Activated naive CD4-positive, alpha-beta T cell treated with anti-CD3 and anti-CD28 coated beads for 36 hours (primary cell): ENCODE results near the gene CCDC117. TPM values are rescaled to one million over a fixed set of nuclear protein-coding genes. Genes with fewer than 3 reads are reported as not detected.
A peak's percentile ranks its signal among the peaks of the same experiment; 100 is the strongest.
"Not testable (repeated sequence)": the region's sequence is repeated elsewhere in the genome, so short reads cannot be mapped to it uniquely, and the experiment has no call there.

Experiments
- CTCF ChIA-PET: fragments of 350-600 bp; sonication (Branson Sonifier 250); formaldehyde crosslinking; loops from one replicate; lab custom pipeline; 2021; ENCODE audit warnings: antibody characterized with exemption; lab: Charles Lee
- DNase-seq: peaks from one replicate; pipeline ENCODE4 v3.0.0-alpha.2; 2020
- H3K27ac Mint-ChIP-seq: one replicate; pipeline ENCODE4 v1.8.0; 2021; ENCODE audit warnings: mild to moderate bottlenecking, mixed read lengths
- H3K27me3 Mint-ChIP-seq: one replicate; pipeline ENCODE4 v1.8.0; 2021; ENCODE audit warnings: low read depth, mixed read lengths
- H3K36me3 Mint-ChIP-seq: one replicate; pipeline ENCODE4 v1.8.0; 2021; ENCODE audit warnings: low read depth, mixed read lengths
- H3K4me1 Mint-ChIP-seq: one replicate; pipeline ENCODE4 v1.8.0; 2021; ENCODE audit warnings: low read depth, mixed read lengths
- H3K4me3 Mint-ChIP-seq: one replicate; pipeline ENCODE4 v1.8.0; 2021; ENCODE audit warnings: mild to moderate bottlenecking, moderate library complexity, mixed read lengths
- H3K9me3 Mint-ChIP-seq: one replicate; pipeline ENCODE4 v1.8.0; 2021; ENCODE audit warnings: mixed read lengths
- intact Hi-C: fragments of 100-400 bp; cut with micrococcal nuclease; formaldehyde crosslinking; loops from one replicate; pipeline ENCODE4 v1.15.1; 2023
- total RNA-seq, 2 experiments: library from RNA; stranded (reverse); gene quantifications; one replicate each; pipeline ENCODE4 v1.2.3, GENCODE V29; 2021

The CCDC117 gene, protein sequence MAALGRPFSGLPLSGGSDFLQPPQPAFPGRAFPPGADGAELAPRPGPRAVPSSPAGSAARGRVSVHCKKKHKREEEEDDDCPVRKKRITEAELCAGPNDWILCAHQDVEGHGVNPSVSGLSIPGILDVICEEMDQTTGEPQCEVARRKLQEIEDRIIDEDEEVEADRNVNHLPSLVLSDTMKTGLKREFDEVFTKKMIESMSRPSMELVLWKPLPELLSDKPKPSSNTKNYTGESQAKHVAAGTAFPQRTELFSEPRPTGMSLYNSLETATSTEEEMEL
- 10 to 100 TPM; 28.2 to 28.6 TPM for total RNA-seq

DNA sequence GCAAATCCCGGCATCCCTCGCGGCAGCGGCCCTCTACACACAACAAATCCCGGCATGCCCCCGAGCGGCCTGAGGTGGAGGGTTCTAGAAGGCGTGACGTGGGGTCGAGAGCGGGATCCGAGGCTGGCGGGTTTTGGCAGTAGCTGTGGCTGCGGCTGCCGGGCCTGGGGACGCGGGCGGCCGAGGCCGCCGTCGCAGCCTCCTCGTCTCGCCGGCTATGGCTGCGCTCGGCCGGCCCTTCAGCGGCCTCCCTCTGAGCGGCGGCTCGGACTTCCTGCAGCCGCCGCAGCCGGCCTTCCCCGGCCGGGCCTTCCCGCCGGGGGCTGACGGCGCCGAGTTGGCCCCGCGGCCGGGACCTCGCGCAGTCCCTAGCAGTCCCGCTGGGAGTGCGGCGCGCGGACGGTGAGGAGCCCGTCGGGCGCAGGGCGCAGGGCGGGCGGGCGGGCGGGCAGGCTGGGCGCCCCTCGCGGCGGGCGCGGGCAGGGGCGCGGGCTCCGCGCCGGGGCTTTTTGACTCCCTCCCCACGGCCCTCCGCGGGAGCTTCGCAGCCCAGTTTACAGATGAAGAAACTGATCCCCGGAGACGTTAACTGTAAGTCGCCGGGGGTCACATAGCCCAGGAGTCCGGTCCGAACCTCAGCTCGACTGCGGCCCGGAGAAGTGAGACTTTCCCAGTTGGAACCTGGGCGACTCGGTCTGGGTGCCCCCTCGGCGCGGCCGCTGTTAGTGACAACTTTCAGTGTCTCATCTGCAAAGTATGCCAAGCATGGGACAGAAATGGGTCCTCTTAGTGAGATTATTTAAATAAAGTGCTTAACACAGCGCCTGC lies at the start of gene CCDC117:
Gene CCDC117 (plus strand): TSS at position 63 of the 828 bp plus-strand sequence. CDS start 155 bp downstream, at position 218.
- Mint-ChIP-seq H3K27me3 (no peaks in the 10 kb centered on the region), H3K9me3 (no peaks in the 10 kb centered on the region), H3K4me3 (peak within 1 kb of the TSS; percentile 99), H3K27ac (peak within 1 kb of the TSS; percentile 98), H3K36me3 (peaks cover 19% of the 10 kb centered on the region), H3K4me1 (peaks cover 29% of the 10 kb centered on the region)
- intact Hi-C loops: loop anchor here (1.0 to 5.0 kb wide), 6 partner anchors 26 to 299 kb away; partner anchors contain the start of gene HSCB
- DNase-seq: peak; percentile 97
- CTCF ChIA-PET: interaction anchor here (0.6 to 1.5 kb wide), 9 partner anchors 8 to 40 kb away, joined by 3 to 6 read pairs (median 4); no protein-coding TSS in a partner anchor

DNA sequence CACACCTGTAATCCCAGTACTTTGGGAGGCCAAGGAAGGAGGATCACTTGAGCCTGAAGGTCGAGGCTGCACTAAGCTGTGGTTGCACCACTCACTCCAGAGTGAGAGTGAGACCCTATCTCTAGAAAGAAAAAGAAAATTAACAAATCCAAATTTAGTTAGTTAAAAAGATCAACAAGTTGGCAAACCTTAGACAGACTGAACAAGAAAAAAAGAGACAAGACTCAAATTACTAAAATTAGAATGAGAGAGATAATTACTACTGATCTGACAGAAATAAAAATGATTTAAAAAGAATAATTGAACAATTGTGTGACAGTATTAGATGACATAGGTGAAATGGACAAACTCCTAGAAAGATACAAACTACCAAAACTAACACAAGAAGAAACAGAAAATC lies 44.5 kb upstream of the CCDC117 start:
- CTCF ChIA-PET: interaction anchor here (1.0 kb wide), 1 partner anchor 22 kb away, joined by 3 read pairs; no protein-coding TSS in a partner anchor
- DNase-seq: no peak
- peaks cover 34% of the 10 kb centered on the region for H3K36me3 Mint-ChIP-seq
- no peaks in the 10 kb centered on the region for H3K9me3 Mint-ChIP-seq
- intact Hi-C loops: no loop called here
- H3K27ac Mint-ChIP-seq: no peak overlapping the region
- H3K4me1 Mint-ChIP-seq: peaks cover 2% of the 10 kb centered on the region
- no peaks in the 10 kb centered on the region for H3K27me3 Mint-ChIP-seq
- H3K4me3 Mint-ChIP-seq: no peak overlapping the region

DNA sequence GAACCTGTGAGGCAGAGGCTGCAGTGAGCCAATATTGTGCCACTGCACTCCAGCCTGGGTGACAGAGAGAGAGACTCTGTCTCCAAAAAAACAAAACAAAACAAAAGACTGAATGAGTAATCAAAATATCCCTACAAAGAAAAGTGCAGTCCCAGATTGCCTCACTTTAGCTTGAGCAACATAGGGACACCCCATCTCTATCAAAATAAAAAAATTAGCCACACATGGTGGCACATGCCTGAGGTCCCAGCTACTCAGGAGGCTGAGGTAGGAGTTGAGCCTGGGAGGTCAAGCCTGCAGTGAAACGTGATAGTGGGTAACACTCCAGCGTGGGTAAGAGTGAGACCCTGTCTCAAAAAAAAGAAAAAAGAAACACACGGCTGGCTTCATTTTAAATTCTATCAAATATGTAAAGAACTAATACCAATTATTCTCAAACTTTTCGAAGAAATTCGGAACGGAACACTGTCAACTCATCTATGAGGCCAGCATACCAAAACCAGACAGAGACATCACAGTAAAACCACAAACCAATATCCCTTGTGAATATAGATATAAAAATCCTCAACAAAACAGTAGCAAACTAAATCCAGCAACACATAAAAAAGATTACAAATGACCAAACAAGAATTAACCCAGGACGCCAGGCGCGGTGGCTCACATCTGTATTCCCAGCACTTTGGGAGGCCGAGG lies 43.7 kb upstream of the CCDC117 start:
- Mint-ChIP-seq H3K27me3 (no peaks in the 10 kb centered on the region), H3K27ac (no peak overlapping the region), H3K9me3 (no peaks in the 10 kb centered on the region), H3K36me3 (peaks cover 34% of the 10 kb centered on the region), H3K4me3 (no peak overlapping the region), H3K4me1 (peaks cover 2% of the 10 kb centered on the region)
- DNase-seq: no peak
- CTCF ChIA-PET: no interaction called here
- intact Hi-C loops: no loop called here

DNA sequence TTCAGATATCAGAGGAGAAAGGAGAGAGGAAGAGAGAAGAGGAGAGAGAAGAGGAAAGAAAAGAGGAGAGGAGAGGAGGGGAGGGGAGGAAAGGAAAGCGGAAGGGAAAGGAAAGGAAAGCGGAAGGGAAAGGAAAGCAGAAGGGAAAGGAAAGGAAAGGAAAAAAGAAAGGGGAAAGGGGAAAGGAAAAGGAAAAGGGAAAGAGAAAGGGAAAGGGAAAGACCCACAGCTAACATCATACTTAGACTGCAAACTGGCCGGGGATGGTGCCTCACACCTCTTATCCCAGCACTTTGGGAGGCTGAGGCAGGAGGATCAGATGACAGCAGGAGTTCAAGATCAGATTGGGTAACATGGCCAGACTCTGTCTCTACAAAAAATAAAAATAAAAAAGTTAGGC lies 42.3 kb upstream of the CCDC117 start:
- Mint-ChIP-seq H3K27me3 (no peaks in the 10 kb centered on the region), H3K4me3 (no peak overlapping the region), H3K27ac (peak overlapping the region; percentile 53), H3K4me1 (peaks cover 2% of the 10 kb centered on the region), H3K9me3 (no peaks in the 10 kb centered on the region), H3K36me3 (peaks cover 32% of the 10 kb centered on the region)
- intact Hi-C loops: no loop called here
- CTCF ChIA-PET: interaction anchor here (1.1 kb wide), 1 partner anchor 98 kb away, joined by 3 read pairs; no protein-coding TSS in a partner anchor
- DNase-seq: no peak

DNA sequence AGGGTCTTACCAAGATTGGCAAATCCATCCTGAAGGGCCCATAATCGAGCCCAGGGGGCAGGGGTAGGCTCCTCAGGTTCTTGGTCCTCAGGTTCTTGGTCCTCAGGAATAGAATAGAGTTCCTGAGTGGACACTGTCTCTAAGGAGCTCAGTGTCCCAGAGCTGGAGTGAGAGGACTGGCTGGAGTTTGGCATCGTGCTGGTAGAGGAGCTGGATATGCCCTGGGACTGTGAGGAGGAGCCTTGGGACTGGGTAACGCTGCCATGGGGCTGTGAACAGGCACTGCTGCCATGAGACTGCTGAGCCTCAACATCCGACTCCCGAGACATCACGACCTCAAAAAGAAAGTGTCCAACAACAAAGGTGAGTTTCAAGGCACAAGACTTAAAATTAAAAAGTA lies 38.1 kb upstream of the CCDC117 start:
- CTCF ChIA-PET: interaction anchor here (0.6 to 1.3 kb wide), 2 partner anchors 128 to 420 kb away, joined by 3 read pairs; no protein-coding TSS in a partner anchor
- H3K36me3 Mint-ChIP-seq: peaks cover 18% of the 10 kb centered on the region

DNA sequence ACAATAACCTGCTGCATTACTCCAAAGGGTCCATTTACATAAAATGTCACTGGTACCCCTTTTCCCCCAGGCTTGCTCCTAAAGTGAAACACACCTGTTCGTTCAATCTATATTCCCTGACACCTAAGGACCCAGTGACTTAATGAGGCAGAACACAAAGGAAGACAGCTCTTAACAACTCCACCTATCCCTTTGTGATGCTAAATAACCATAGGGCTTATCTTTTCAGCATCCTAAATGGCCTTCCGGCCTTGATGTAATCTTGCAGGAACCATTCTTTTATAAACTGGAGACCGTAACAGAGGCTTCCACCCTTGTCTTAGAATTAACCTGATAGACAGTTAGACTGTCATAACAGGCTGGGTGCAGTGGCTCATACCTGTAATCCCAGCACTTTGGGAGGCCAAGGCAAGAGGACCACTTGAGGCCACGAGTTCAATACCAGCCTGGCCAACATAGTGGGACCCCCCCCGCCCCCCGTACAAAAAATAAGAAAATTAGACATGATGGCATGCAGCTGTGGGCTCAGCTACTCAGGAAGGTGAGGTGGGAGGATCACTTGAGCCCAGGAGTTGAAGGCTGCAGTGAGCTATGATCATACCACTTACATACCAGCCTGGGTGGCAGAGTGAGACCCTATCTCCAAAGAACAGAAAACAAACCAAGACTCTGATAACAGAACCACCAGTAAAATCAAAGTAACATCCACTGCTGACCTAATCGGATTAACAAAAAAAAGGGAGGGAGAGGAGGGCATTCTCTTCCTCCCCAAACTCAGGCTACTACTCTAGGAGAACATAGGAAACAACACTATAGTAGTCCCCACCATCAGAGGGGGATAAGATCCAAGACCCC lies 36.0 kb upstream of the CCDC117 start:
- no peak overlapping the region for H3K4me3 Mint-ChIP-seq
- H3K27ac Mint-ChIP-seq: no peak overlapping the region
- peaks cover 16% of the 10 kb centered on the region for H3K36me3 Mint-ChIP-seq
- no peaks in the 10 kb centered on the region for H3K9me3 Mint-ChIP-seq
- no peaks in the 10 kb centered on the region for H3K27me3 Mint-ChIP-seq
- intact Hi-C loops: no loop called here
- no peak for DNase-seq
- CTCF ChIA-PET: interaction anchor here (0.6 kb wide), 1 partner anchor 13 kb away, joined by 4 read pairs; no protein-coding TSS in a partner anchor
- peaks cover 10% of the 10 kb centered on the region for H3K4me1 Mint-ChIP-seq

More for the DNA sequence above, 38.1 kb upstream of the CCDC117 start:
- DNase-seq: no peak
- Mint-ChIP-seq H3K4me3 (no peak overlapping the region), H3K4me1 (peaks cover 4% of the 10 kb centered on the region), H3K9me3 (no peaks in the 10 kb centered on the region), H3K27me3 (no peaks in the 10 kb centered on the region), H3K27ac (no peak overlapping the region)
- intact Hi-C loops: no loop called here

DNA sequence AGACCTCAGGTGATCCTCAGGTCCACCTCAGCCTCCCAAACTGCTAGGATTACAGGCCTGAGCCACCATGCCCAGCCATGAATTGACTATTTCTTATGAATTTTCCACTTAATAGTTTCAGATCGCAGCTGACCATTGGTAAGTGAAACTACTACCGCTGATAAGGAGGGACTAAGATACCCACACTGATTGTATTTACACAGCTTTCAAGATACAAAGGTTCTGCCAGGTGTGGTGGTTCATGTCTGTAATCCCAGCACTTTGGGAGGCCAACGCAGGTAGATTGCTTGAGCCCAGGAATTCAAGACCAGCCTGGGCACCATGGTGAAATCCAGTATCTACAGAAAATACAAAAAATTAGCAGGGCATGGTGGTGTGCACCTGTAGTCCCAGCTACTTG lies 34.8 kb upstream of the CCDC117 start:
- Mint-ChIP-seq H3K4me1 (peaks cover 14% of the 10 kb centered on the region), H3K4me3 (no peak overlapping the region), H3K27me3 (no peaks in the 10 kb centered on the region), H3K27ac (no peak overlapping the region), H3K9me3 (no peaks in the 10 kb centered on the region), H3K36me3 (peaks cover 20% of the 10 kb centered on the region)
- intact Hi-C loops: no loop called here
- CTCF ChIA-PET: no interaction called here
- DNase-seq: no peak

DNA sequence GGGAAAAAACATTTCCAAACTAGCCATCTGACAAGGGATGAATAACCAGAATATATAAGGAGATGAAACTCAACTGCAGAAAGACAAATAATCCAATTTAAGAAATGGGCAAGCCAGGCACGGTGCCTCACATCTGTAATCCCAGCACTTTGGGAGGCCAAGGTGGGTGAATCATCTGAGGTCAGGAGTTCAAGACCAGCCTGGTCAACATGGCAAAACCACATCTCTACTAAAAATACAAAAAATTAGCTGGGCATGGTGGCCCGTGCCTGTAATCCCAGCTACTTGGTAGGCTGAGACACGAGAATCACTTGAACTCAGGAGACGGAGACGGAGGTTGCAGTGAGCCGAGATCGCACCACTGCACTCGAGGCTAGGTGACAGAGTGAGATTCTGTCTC lies 33.6 kb upstream of the CCDC117 start:
- H3K27ac Mint-ChIP-seq, CTCF ChIA-PET, H3K9me3 Mint-ChIP-seq, intact Hi-C loops, H3K4me3 Mint-ChIP-seq, H3K27me3 Mint-ChIP-seq, DNase-seq: not testable (repeated sequence)
- Mint-ChIP-seq H3K36me3 (peaks cover 13% of the 10 kb centered on the region), H3K4me1 (peaks cover 20% of the 10 kb centered on the region)

DNA sequence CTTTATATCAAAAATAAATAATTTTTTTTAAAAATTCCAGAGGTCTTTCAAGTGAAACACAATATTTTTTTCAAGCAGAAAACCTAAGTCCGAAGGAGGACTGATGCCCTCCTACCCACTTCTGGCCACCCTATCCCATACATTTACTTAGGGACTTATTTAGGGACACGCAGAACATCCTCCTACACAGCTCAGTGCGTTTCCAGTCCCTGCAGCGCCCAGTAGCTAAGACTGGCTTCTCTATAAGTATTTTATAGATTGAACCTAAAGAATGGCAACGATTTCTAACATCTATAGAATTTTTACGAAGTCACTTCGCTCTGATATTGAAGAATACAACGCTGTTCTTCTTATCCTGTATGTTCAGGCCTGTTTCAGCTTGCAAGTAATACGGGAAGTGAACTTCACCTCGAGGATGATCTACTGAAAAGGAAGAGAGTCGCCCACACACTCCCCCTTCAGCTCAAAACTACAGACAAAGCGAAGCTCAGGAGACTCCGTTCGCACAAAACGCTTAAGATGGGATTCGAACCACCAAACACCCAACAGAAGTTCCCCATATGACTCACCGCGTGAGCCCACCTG lies 31.2 kb upstream of the CCDC117 start:
- CTCF ChIA-PET: interaction anchor here (0.7 to 1.5 kb wide), 2 partner anchors 72 to 822 kb away, joined by 3 read pairs; no protein-coding TSS in a partner anchor
- peaks cover 19% of the 10 kb centered on the region for H3K36me3 Mint-ChIP-seq
- no peak for DNase-seq
- no peaks in the 10 kb centered on the region for H3K9me3 Mint-ChIP-seq
- no peaks in the 10 kb centered on the region for H3K27me3 Mint-ChIP-seq
- peak overlapping the region; percentile 96 for H3K27ac Mint-ChIP-seq
- peak overlapping the region; percentile 89 for H3K4me3 Mint-ChIP-seq
- intact Hi-C loops: loop anchor here (1.0 to 5.0 kb wide), 4 partner anchors 62 to 811 kb away; partner anchors contain the start of genes RHBDD3, THOC5 and TTC28
- H3K4me1 Mint-ChIP-seq: peaks cover 20% of the 10 kb centered on the region

DNA sequence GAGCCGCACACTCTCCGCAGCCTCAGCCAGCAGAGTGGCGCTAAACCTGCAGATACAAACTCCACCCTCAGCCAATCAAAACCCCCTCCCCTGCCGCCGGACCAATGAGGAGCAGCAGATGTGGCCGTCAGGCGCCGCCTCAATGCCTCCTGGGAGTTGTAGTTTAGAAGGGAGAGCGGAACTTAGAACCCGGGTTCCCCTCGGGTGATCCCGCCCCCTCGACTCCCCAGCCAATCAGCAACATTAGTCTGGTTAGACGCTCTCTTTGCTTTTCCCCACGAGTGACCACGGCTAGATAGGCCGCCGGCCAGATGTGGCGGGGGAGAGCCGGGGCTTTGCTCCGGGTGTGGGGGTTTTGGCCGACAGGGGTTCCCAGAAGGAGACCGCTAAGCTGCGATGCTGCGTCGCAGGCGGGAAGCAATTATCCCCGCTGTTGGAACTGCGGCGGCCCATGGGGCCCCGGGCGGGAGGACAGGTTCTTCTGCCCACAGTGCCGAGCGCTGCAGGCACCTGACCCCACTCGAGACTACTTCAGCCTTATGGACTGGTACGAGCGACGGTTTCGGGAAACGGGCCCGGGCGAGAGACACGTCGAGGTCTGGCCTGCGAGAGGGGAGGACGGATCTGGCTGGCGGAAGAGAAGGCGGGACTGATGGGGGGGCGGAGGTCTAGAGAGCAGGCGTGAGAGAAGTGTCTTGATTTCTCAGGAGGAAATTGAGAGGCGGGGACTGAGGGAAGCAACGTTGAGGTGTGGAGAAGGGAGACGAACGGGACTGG lies 30.5 kb upstream of the CCDC117 start, which contains the start of the genes CHEK2 and HSCB:
Gene CHEK2 (minus strand): TSS at position 36 of the 777 bp plus-strand sequence. CDS start 7,099 bp downstream, outside the sequence.
Gene HSCB (plus strand): TSS at position 255 of the 777 bp plus-strand sequence. CDS start 57 bp downstream, at position 312.
- peaks cover 22% of the 10 kb centered on the region for H3K36me3 Mint-ChIP-seq
- peak within 1 kb of the TSS; percentile 96 for H3K27ac Mint-ChIP-seq
- no peaks in the 10 kb centered on the region for H3K9me3 Mint-ChIP-seq
- peaks cover 20% of the 10 kb centered on the region for H3K4me1 Mint-ChIP-seq
- intact Hi-C loops: loop anchor here (1.0 to 5.0 kb wide), 8 partner anchors 30 to 810 kb away; partner anchors contain the start of genes CCDC117, RHBDD3, THOC5 and TTC28
- no peaks in the 10 kb centered on the region for H3K27me3 Mint-ChIP-seq
- peak; percentile 99 for DNase-seq
- H3K4me3 Mint-ChIP-seq: peak within 1 kb of the TSS; percentile 89
- CTCF ChIA-PET: interaction anchor here (1.5 to 2.3 kb wide), 2 partner anchors 70 to 71 kb away, joined by 3 to 5 read pairs; no protein-coding TSS in a partner anchor
